DND-41 (cell line): Measurements from ENCODE around the gene LRRC15.

Source experiments
- EZH2 ChIP-seq: IDR thresholded peaks from 3 replicates; pipeline ENCODE4 v1.6.1; 2012; ENCODE audit warnings: borderline replicate concordance, low read depth, mild to moderate bottlenecking, moderate library complexity, low read length, inconsistent platforms; ENCODE audit not compliant: severe bottlenecking
- TF ChIP-seq, protein P1 (sequence below): IDR thresholded peaks from 2 replicates; pipeline ENCODE4 v1.5.1; 2012; ENCODE audit warnings: borderline replicate concordance, low read length, moderate library complexity, mild to moderate bottlenecking; ENCODE audit not compliant: poor library complexity, severe bottlenecking; ENCODE audit errors: extremely low read depth

GRCh38 chr3:194373899-194374298 is 4.4 kb upstream of the LRRC15 start:
- TF ChIP-seq, protein P1, sequence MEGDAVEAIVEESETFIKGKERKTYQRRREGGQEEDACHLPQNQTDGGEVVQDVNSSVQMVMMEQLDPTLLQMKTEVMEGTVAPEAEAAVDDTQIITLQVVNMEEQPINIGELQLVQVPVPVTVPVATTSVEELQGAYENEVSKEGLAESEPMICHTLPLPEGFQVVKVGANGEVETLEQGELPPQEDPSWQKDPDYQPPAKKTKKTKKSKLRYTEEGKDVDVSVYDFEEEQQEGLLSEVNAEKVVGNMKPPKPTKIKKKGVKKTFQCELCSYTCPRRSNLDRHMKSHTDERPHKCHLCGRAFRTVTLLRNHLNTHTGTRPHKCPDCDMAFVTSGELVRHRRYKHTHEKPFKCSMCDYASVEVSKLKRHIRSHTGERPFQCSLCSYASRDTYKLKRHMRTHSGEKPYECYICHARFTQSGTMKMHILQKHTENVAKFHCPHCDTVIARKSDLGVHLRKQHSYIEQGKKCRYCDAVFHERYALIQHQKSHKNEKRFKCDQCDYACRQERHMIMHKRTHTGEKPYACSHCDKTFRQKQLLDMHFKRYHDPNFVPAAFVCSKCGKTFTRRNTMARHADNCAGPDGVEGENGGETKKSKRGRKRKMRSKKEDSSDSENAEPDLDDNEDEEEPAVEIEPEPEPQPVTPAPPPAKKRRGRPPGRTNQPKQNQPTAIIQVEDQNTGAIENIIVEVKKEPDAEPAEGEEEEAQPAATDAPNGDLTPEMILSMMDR = no peak
- TF ChIP-seq EZH2 = no peak
